ENCODE data around the gene TRPC4AP.

Gene TRPC4AP

GRCh38 chr20:34956751-34957472, 135.7 kb downstream of the TRPC4AP start:
- no peak for DNase-seq

DNA sequence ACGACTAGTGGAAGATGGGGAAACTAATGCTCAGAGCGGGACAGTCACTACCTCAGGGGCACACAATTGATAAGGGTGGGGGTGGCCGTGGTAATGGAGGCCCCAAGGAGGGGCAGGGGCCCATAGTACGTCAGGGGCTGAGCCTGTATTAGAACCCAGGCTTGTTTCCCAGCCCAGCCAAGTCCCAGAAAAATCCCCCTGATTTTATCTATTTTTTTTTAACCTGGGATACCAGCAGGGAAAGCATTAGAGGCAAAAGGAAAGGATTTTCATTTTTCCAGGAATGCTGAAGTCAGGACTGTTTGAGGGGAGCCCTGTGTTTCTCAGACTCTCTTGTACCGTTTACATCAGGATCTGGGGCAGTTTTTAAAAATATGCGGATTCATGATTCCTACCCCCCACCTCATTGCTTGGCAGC, 136.6 kb downstream of the TRPC4AP start:
- no peak for DNase-seq

- DNase-seq, result peak; percentile 99
These were observed 137.2 kb downstream of the TRPC4AP start, which contains the start of the genes GSS and MYH7B for GRCh38 chr20:34955231-34956040. GSS (minus strand) TSS chr20:34955806; CDS start chr20:34951852, 3,954 bp downstream. MYH7B (plus strand) TSS chr20:34955868; CDS start chr20:34978006, 22,138 bp downstream.

- DNase-seq, result no peak
These were observed 137.7 kb downstream of the TRPC4AP start for GRCh38 chr20:34954904-34955230.

- DNase-seq, result no peak
These were observed 138.6 kb downstream of the TRPC4AP start for GRCh38 chr20:34953960-34954359.

DNA sequence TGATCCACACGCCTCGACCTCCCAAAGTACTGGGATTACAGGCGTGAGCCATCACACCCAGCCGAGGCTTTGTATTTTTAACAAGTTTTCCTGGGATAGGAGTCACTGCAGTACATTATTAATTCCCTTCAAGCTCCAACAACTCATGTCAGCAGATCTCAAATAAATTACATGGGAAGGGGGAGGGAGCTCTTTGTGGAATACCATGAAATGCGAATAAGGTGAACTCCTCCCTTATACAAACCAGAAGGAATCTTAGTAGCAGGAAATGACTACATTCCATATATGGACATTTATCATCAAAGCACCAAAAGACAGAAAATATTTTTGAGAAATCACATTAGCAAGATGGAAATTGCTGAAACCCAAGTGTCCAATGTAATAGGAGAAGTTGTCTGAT, 139.9 kb downstream of the TRPC4AP start:
- no peak for DNase-seq

Measured in left hindlimb (tissue), 1 donor.